Endothelial cell (in vitro differentiated cells): Measurements from ENCODE around the gene ARRB1. TPM values are rescaled to one million over a fixed set of nuclear protein-coding genes. Genes with fewer than 3 reads are reported as not detected.

ENCODE experiments used
- DNase-seq: peaks from one replicate; pipeline ENCODE4 v3.0.0; 2021; ENCODE audit warnings: low spot score
- H3K27ac Mint-ChIP-seq: one replicate; pipeline ENCODE4 v1.8.0; 2021; ENCODE audit warnings: mixed read lengths, inconsistent platforms; ENCODE audit not compliant: unreplicated experiment
- H3K27me3 Mint-ChIP-seq: one replicate; pipeline ENCODE4 v1.8.0; 2021; ENCODE audit warnings: mild to moderate bottlenecking, moderate library complexity, mixed read lengths, inconsistent platforms; ENCODE audit not compliant: unreplicated experiment
- H3K36me3 Mint-ChIP-seq: one replicate; pipeline ENCODE4 v1.8.0; 2021; ENCODE audit warnings: mild to moderate bottlenecking, low read depth, mixed read lengths, inconsistent platforms; ENCODE audit not compliant: unreplicated experiment
- H3K4me1 Mint-ChIP-seq: one replicate; pipeline ENCODE4 v1.8.0; 2021; ENCODE audit warnings: mild to moderate bottlenecking, mixed read lengths, inconsistent platforms; ENCODE audit not compliant: unreplicated experiment
- H3K4me3 Mint-ChIP-seq: one replicate; pipeline ENCODE4 v1.8.0; 2021; ENCODE audit warnings: mild to moderate bottlenecking, mixed read lengths, inconsistent platforms; ENCODE audit not compliant: unreplicated experiment
- H3K9me3 Mint-ChIP-seq: one replicate; pipeline ENCODE4 v1.8.0; 2021; ENCODE audit warnings: mixed read lengths, inconsistent platforms; ENCODE audit not compliant: unreplicated experiment
- total RNA-seq: library from RNA; stranded (reverse); fragmentation: NEBNext Ultra II Directional; extraction: Animal tissue kit (Norgen Biotek cat#: 25700); gene quantifications from one replicate; pipeline ENCODE4 v1.2.1, GENCODE V29; 2021; ENCODE audit not compliant: unreplicated experiment
- TF ChIP-seq, protein P1 (sequence below): fragments of 200-600 bp; sonication (generic); IDR thresholded peaks from one replicate; pipeline ENCODE4 v1.5.0; 2021; ENCODE audit warnings: antibody characterized with exemption; ENCODE audit not compliant: unreplicated experiment

The ARRB1 gene
- total RNA-seq, 1 donor from 2014 or later = 197 TPM

DNA sequence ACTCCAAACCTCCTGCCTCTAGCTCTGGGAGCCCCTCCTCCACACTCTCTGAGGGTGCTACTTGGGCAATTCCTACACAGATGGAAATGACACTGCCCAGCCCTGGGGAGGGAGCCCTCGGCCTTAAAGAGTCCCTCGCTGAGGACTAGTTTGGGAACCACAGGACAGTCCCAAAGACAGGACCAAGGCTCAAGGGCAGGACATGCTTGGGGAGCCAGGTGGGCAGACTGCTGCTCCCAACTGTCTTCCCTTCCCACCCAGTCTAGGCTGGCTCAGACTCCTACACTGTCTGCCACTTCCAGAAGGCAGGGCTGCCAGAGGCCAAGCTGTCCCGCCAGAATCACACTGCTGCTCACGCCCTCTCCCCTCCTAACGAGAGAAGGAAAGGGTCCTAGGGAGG is 9.8 kb downstream of the ARRB1 start:
- H3K27ac Mint-ChIP-seq = peak overlapping the region; percentile 91
- H3K4me1 Mint-ChIP-seq = peaks cover 92% of the 10 kb centered on the region
- no peak overlapping the region for H3K4me3 Mint-ChIP-seq
- peaks cover 17% of the 10 kb centered on the region for H3K27me3 Mint-ChIP-seq
- peaks cover 23% of the 10 kb centered on the region for H3K36me3 Mint-ChIP-seq
- no peaks in the 10 kb centered on the region for H3K9me3 Mint-ChIP-seq
- no peak for DNase-seq
- TF ChIP-seq, protein P1, sequence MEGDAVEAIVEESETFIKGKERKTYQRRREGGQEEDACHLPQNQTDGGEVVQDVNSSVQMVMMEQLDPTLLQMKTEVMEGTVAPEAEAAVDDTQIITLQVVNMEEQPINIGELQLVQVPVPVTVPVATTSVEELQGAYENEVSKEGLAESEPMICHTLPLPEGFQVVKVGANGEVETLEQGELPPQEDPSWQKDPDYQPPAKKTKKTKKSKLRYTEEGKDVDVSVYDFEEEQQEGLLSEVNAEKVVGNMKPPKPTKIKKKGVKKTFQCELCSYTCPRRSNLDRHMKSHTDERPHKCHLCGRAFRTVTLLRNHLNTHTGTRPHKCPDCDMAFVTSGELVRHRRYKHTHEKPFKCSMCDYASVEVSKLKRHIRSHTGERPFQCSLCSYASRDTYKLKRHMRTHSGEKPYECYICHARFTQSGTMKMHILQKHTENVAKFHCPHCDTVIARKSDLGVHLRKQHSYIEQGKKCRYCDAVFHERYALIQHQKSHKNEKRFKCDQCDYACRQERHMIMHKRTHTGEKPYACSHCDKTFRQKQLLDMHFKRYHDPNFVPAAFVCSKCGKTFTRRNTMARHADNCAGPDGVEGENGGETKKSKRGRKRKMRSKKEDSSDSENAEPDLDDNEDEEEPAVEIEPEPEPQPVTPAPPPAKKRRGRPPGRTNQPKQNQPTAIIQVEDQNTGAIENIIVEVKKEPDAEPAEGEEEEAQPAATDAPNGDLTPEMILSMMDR = no peak

DNA sequence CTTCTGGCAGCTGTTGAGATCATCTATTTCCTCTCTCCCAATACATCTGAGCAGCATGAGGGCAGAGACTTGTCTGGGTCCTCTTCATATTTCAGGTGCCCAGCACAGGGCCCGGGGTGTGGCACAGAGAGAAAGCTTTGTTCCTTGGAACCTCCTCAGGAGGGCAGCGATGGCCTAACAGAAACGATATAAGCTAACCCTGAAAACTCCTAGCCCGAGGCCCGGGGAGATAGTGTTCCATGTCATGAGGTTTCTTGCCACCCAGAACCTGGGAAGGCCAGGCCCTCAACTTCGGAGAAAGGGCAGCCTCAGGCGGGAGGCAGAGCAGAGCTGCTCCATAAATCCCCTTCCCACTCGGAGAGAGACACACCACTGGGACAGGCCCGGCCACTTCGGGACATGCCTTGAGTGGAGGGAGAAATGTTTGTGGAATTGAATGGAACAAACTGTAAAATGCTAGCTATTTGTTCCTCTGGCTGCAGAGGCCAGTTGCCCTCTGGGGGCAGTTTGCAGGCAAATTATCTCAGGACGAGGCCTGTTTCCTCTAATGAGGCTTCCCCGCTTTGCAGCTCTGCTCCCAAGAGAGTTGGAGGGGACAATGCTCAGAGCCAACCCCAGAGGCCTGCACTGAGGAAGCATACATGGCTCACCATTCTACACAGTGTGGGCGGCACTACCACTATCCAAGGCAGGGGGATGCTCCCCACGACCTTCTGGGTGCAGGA is 11.6 kb downstream of the ARRB1 start:
- Mint-ChIP-seq H3K9me3 (no peaks in the 10 kb centered on the region), H3K27me3 (peaks cover 13% of the 10 kb centered on the region), H3K36me3 (peaks cover 22% of the 10 kb centered on the region), H3K4me1 (peaks cover 92% of the 10 kb centered on the region), H3K27ac (peak overlapping the region; percentile 91), H3K4me3 (peak overlapping the region; percentile 78)
- DNase-seq = no peak
- TF ChIP-seq, protein P1 = no peak

DNA sequence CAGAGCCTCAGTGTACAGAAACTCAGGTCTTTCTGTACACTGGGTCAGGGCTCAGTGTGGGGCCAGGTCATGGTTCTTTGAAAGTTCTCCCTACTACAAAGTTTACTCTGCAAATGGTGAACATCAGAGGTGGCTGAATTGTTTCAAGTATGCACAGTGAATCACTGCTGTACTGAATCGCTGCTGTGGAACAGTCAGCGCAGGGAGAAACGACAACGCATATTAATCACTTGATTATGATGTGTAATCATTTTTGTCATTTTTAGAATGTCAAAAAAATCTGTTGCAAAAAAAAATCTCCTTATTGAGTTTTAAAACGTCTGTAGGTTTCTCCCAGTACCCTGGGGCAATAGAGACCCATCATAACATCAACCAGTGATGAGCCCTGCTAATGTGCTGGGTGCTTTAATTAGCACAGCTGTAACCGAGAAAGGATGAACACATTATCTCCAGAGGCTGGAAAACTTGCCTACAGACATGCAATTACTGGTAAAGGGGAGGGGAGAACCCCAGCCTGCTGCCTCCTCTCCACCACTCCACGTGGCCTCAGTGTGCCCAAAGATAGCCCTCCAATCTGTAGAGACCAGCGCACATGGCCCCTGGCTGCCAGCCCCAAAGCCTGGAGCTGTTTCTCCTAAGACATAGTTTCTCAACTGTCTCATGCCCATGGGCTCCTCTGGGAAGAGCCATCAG is 12.8 kb downstream of the ARRB1 start:
- Mint-ChIP-seq H3K36me3 (peaks cover 19% of the 10 kb centered on the region), H3K9me3 (no peaks in the 10 kb centered on the region), H3K4me1 (peaks cover 93% of the 10 kb centered on the region), H3K27me3 (peaks cover 15% of the 10 kb centered on the region), H3K27ac (peak overlapping the region; percentile 88), H3K4me3 (peak overlapping the region; percentile 78)
- DNase-seq = no peak
- TF ChIP-seq, protein P1 = no peak

DNA sequence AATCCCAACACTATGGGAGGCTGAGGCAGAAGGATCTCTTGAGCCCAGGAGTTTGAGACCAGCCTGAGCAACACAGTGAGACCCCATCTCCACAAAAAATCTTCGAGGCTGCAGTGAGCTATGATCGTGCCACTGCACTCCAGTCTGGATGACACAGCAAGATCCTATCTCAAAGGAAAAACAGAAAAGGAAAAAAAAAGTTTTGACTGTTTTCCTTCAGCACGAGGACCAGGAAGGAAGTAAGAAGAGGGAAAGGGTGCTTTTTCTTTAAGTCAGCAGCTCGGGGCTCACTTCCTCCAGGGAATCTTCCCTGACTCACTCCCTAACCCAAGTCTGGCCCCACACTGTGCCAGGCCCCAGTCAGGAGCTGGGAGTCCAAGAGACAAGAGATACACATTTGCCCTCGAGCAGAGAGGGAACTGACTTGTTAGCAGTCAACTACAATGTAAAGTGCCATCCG is 14.2 kb downstream of the ARRB1 start:
- H3K27ac Mint-ChIP-seq = peak overlapping the region; percentile 95
- peaks cover 91% of the 10 kb centered on the region for H3K4me1 Mint-ChIP-seq
- H3K27me3 Mint-ChIP-seq = peaks cover 15% of the 10 kb centered on the region
- no peaks in the 10 kb centered on the region for H3K9me3 Mint-ChIP-seq
- TF ChIP-seq, protein P1 = no peak
- DNase-seq = no peak
- peaks cover 19% of the 10 kb centered on the region for H3K36me3 Mint-ChIP-seq
- peak overlapping the region; percentile 74 for H3K4me3 Mint-ChIP-seq

DNA sequence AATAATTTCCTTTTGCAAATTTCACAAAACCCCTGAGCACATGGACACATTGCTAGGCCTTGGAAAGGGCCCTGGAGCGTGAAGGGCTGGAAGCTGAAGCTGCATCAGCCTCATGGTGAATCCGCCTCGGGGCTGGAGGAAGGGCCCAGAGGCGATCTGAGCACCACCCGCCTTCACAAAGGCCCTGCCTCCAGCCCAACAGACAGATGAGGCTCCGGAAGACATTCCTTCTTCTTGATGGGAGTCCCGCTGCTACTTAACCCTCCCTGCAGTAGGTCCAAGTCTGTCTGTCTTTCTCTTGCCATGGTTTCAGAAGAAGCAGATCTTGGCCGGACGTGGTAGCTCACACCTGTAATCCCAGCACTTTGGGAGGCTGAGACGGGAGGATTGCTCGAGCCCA is 16.5 kb downstream of the ARRB1 start:
- peak overlapping the region; percentile 86 for H3K27ac Mint-ChIP-seq
- TF ChIP-seq, protein P1 = no peak
- no peak for DNase-seq
- no peaks in the 10 kb centered on the region for H3K9me3 Mint-ChIP-seq
- peaks cover 90% of the 10 kb centered on the region for H3K4me1 Mint-ChIP-seq
- no peak overlapping the region for H3K4me3 Mint-ChIP-seq
- H3K27me3 Mint-ChIP-seq = peaks cover 18% of the 10 kb centered on the region
- H3K36me3 Mint-ChIP-seq = peaks cover 23% of the 10 kb centered on the region
